Measurements from ENCODE around the gene TEKT1. TPM values are rescaled to one million over a fixed set of nuclear protein-coding genes. Genes with fewer than 3 reads are reported as not detected.

The TEKT1 gene
- total RNA-seq, 1 experiment from 2014 or later, result not detected

- H3K36me3 Mint-ChIP-seq (ENCODE audit: insufficient read depth, unreplicated experiment), result no peaks in the 10 kb centered on the region
Measured at GRCh38 chr17:6862825-6863224, 31.3 kb upstream of the TEKT1 start.

GRCh38 chr17:6862122-6862521 is 30.6 kb upstream of the TEKT1 start:
- no TSS peak for BruUV-seq (replicated peaks)
- no peaks in the 10 kb centered on the region for H3K36me3 ChIP-seq (ENCODE audit: control insufficient read depth, insufficient read depth, low read length)
- no peaks in the 10 kb centered on the region for H3K4me1 ChIP-seq
- intact Hi-C loops (cut with micrococcal nuclease; ENCODE audit: unreplicated experiment), result no loop called here
- DNase-seq, result no peak
- Mint-ChIP-seq H3K4me1 (ENCODE audit: low read depth, unreplicated experiment) (no peaks in the 10 kb centered on the region), H3K27ac (ENCODE audit: unreplicated experiment) (no peak overlapping the region), H3K9me3 (ENCODE audit: unreplicated experiment) (no peaks in the 10 kb centered on the region), H3K4me3 (ENCODE audit: unreplicated experiment) (no peak overlapping the region), H3K27me3 (ENCODE audit: insufficient read depth, unreplicated experiment) (peaks cover 3% of the 10 kb centered on the region), H3K36me3 (ENCODE audit: insufficient read depth, unreplicated experiment) (no peaks in the 10 kb centered on the region)
- CTCF ChIA-PET, result no interaction called here
- POLR2A ChIA-PET, result no interaction called here
- H3K27me3 ChIP-seq (replicated peaks; ENCODE audit: control insufficient read depth, insufficient read depth, low read length), result no peaks in the 10 kb centered on the region
- no peak overlapping the region for H3K4me3 ChIP-seq (ENCODE audit: low read depth, low read length)
- H3K9me3 ChIP-seq, result no peaks in the 10 kb centered on the region
- TF ChIP-seq CTCF (IDR thresholded peaks at IDR 0.05; ENCODE audit: insufficient read depth in 1 of 2, low read depth in 1 of 2, low read length in 1 of 2, severe bottlenecking in 1 of 2, unreplicated experiment in 1 of 2), result no peak

More at GRCh38 chr17:6862825-6863224, 31.3 kb upstream of the TEKT1 start:
- Mint-ChIP-seq H3K27me3 (ENCODE audit: insufficient read depth, unreplicated experiment) (peaks cover 3% of the 10 kb centered on the region), H3K4me1 (ENCODE audit: low read depth, unreplicated experiment) (no peaks in the 10 kb centered on the region), H3K27ac (ENCODE audit: unreplicated experiment) (no peak overlapping the region), H3K9me3 (ENCODE audit: unreplicated experiment) (no peaks in the 10 kb centered on the region), H3K4me3 (ENCODE audit: unreplicated experiment) (no peak overlapping the region)
- no peak overlapping the region for H3K4me3 ChIP-seq (ENCODE audit: low read depth, low read length)
- ChIA-PET CTCF (no interaction called here), POLR2A (no interaction called here)
- no TSS peak for BruUV-seq (replicated peaks)
- no peak for TF ChIP-seq CTCF (IDR thresholded peaks at IDR 0.05; ENCODE audit: insufficient read depth in 1 of 2, low read depth in 1 of 2, low read length in 1 of 2, severe bottlenecking in 1 of 2, unreplicated experiment in 1 of 2)
- H3K27me3 ChIP-seq (replicated peaks; ENCODE audit: control insufficient read depth, insufficient read depth, low read length), result no peaks in the 10 kb centered on the region
- no peaks in the 10 kb centered on the region for H3K9me3 ChIP-seq
- intact Hi-C loops (cut with micrococcal nuclease; ENCODE audit: unreplicated experiment), result no loop called here
- H3K4me1 ChIP-seq, result no peaks in the 10 kb centered on the region
- DNase-seq, result no peak
- no peaks in the 10 kb centered on the region for H3K36me3 ChIP-seq (ENCODE audit: control insufficient read depth, insufficient read depth, low read length)

- Histone ChIP-seq H3K4me1 (no peaks in the 10 kb centered on the region), H3K36me3 (ENCODE audit: control insufficient read depth, insufficient read depth, low read length) (no peaks in the 10 kb centered on the region), H3K4me3 (ENCODE audit: low read depth, low read length) (no peak overlapping the region), H3K27me3 (replicated peaks; ENCODE audit: control insufficient read depth, insufficient read depth, low read length) (no peaks in the 10 kb centered on the region), H3K9me3 (no peaks in the 10 kb centered on the region)
- H3K27me3 Mint-ChIP-seq (ENCODE audit: insufficient read depth, unreplicated experiment), result no peaks in the 10 kb centered on the region
- intact Hi-C loops (cut with micrococcal nuclease; ENCODE audit: unreplicated experiment), result no loop called here
- no peak for TF ChIP-seq CTCF (IDR thresholded peaks at IDR 0.05; ENCODE audit: insufficient read depth in 1 of 2, low read depth in 1 of 2, low read length in 1 of 2, severe bottlenecking in 1 of 2, unreplicated experiment in 1 of 2)
- no peaks in the 10 kb centered on the region for H3K4me1 Mint-ChIP-seq (ENCODE audit: low read depth, unreplicated experiment)
- CTCF ChIA-PET, result no interaction called here
- no peak for DNase-seq
- BruUV-seq (replicated peaks), result no TSS peak
- no peaks in the 10 kb centered on the region for H3K36me3 Mint-ChIP-seq (ENCODE audit: insufficient read depth, unreplicated experiment)
- POLR2A ChIA-PET, result no interaction called here
- no peaks in the 10 kb centered on the region for H3K9me3 Mint-ChIP-seq (ENCODE audit: unreplicated experiment)
- no peak overlapping the region for H3K27ac Mint-ChIP-seq (ENCODE audit: unreplicated experiment)
- no peak overlapping the region for H3K4me3 Mint-ChIP-seq (ENCODE audit: unreplicated experiment)
Measured at GRCh38 chr17:6857904-6858303, 26.4 kb upstream of the TEKT1 start.
